GM12892 (cell line): ENCODE results near the gene HEMK1.

Experiments used
- POLR2A ChIP-seq: IDR thresholded peaks from 2 replicates; pipeline ENCODE4 v1.6.1; 2011; ENCODE audit warnings: low read depth, low read length, control low read depth
- POLR2AphosphoS5 ChIP-seq: IDR thresholded peaks from 2 replicates; pipeline ENCODE4 v1.6.1; 2011; ENCODE audit warnings: low read depth, low read length, control low read depth

- TF ChIP-seq POLR2A = no peak
- no peak for TF ChIP-seq POLR2AphosphoS5
Observed at GRCh38 chr3:50592568-50592967, 23.2 kb downstream of the HEMK1 start.
